Measurements from ENCODE around the gene DNAJC1.

DNA sequence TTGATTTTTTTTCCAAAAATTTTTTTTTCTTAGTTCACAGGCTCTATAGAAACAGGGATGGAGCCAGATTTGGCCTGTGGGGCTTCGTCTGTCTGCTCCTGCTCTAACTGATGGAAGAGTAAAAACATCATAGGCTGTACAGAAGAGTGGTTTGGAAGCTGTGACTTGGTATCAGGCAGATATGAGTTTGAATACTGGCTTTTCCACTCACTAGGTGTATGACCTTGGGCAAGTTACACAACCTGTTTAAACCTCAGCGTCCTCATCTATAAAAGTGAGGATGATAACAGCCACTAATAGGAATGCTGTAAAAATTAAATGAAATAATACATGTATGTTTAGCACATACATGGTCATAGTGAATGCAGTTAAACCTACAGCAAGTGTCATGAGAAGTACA, 26.9 kb upstream of the DNAJC1 start:
- TF ChIP-seq SALL2 (tag by site-specific recombination; IDR thresholded peaks at IDR 0.05; ENCODE audit: borderline replicate concordance) (no peak), ZNF777 (tag by site-specific recombination; IDR thresholded peaks at IDR 0.05; ENCODE audit: borderline replicate concordance) (no peak), TCF7L2 (IDR thresholded peaks at IDR 0.05; ENCODE audit: borderline replicate concordance, low read depth, low read length) (no peak), ZNF660 (tag by site-specific recombination; IDR thresholded peaks at IDR 0.05) (no peak), SCRT2 (tag by site-specific recombination; IDR thresholded peaks at IDR 0.05) (no peak), ZNF292 (tag by site-specific recombination; IDR thresholded peaks at IDR 0.05; ENCODE audit: borderline replicate concordance, low read depth) (no peak)
- TF ChIP-seq, protein P1, sequence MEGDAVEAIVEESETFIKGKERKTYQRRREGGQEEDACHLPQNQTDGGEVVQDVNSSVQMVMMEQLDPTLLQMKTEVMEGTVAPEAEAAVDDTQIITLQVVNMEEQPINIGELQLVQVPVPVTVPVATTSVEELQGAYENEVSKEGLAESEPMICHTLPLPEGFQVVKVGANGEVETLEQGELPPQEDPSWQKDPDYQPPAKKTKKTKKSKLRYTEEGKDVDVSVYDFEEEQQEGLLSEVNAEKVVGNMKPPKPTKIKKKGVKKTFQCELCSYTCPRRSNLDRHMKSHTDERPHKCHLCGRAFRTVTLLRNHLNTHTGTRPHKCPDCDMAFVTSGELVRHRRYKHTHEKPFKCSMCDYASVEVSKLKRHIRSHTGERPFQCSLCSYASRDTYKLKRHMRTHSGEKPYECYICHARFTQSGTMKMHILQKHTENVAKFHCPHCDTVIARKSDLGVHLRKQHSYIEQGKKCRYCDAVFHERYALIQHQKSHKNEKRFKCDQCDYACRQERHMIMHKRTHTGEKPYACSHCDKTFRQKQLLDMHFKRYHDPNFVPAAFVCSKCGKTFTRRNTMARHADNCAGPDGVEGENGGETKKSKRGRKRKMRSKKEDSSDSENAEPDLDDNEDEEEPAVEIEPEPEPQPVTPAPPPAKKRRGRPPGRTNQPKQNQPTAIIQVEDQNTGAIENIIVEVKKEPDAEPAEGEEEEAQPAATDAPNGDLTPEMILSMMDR (tag by site-specific recombination; IDR thresholded peaks at IDR 0.05) = no peak
